ENCODE results near the gene PROZ. TPM values are rescaled to one million over a fixed set of nuclear protein-coding genes. Genes with fewer than 3 reads are reported as not detected.

The PROZ gene
- polyA plus RNA-seq, 1 experiment, result not detected

GRCh38 chr13:113150550-113151365 lies 7.7 kb upstream of the PROZ start:
- POLR2A ChIA-PET, result no interaction called here
- Histone ChIP-seq H3K36me3 (ENCODE audit: control insufficient read depth, insufficient read depth, low read length) (no peaks in the 10 kb centered on the region), H3K4me3 (ENCODE audit: low read depth, low read length) (no peak overlapping the region), H3K27me3 (ENCODE audit: control insufficient read depth, insufficient read depth, low read length) (no peaks in the 10 kb centered on the region)
- no peak for TF ChIP-seq CTCF (IDR thresholded peaks at IDR 0.05; ENCODE audit: insufficient read depth, low read depth, low read length)
- CTCF ChIA-PET, result interaction anchor here (0.7 kb wide), 1 partner anchor 58 kb away, joined by 3 read pairs; the partner anchor contains the start of gene PCID2
- no peak for DNase-seq (ENCODE audit: low read depth)

GRCh38 chr13:113151745-113152690 lies 6.4 kb upstream of the PROZ start:
- Histone ChIP-seq H3K4me3 (ENCODE audit: low read depth, low read length) (no peak overlapping the region), H3K27me3 (ENCODE audit: control insufficient read depth, insufficient read depth, low read length) (no peaks in the 10 kb centered on the region), H3K36me3 (ENCODE audit: control insufficient read depth, insufficient read depth, low read length) (no peaks in the 10 kb centered on the region)
- POLR2A ChIA-PET, result no interaction called here
- no peak for DNase-seq (ENCODE audit: low read depth)
- TF ChIP-seq CTCF (IDR thresholded peaks at IDR 0.05; ENCODE audit: insufficient read depth, low read depth, low read length), result no peak
- CTCF ChIA-PET, result interaction anchor here (0.6 kb wide), 1 partner anchor 119 kb away, joined by 3 read pairs; no protein-coding TSS in a partner anchor

- ChIA-PET CTCF (no interaction called here), POLR2A (no interaction called here)
- no peak for TF ChIP-seq CTCF (IDR thresholded peaks at IDR 0.05; ENCODE audit: insufficient read depth, low read depth, low read length)
- H3K4me3 ChIP-seq (ENCODE audit: low read depth, low read length), result no peak overlapping the region
- no peaks in the 10 kb centered on the region for H3K36me3 ChIP-seq (ENCODE audit: control insufficient read depth, insufficient read depth, low read length)
- no peaks in the 10 kb centered on the region for H3K27me3 ChIP-seq (ENCODE audit: control insufficient read depth, insufficient read depth, low read length)
- no peak for DNase-seq (ENCODE audit: low read depth)
These were observed 5.8 kb upstream of the PROZ start for GRCh38 chr13:113152691-113152983.

GRCh38 chr13:113152984-113153809 lies 5.3 kb upstream of the PROZ start:
- no peaks in the 10 kb centered on the region for H3K36me3 ChIP-seq (ENCODE audit: control insufficient read depth, insufficient read depth, low read length)
- H3K4me3 ChIP-seq (ENCODE audit: low read depth, low read length), result peak overlapping the region; percentile 3
- H3K27me3 ChIP-seq (ENCODE audit: control insufficient read depth, insufficient read depth, low read length), result no peaks in the 10 kb centered on the region
- TF ChIP-seq CTCF (IDR thresholded peaks at IDR 0.05; ENCODE audit: insufficient read depth, low read depth, low read length), result no peak
- ChIA-PET CTCF (no interaction called here), POLR2A (no interaction called here)
- no peak for DNase-seq (ENCODE audit: low read depth)
